IMR-90 (cell line): ENCODE data around the gene ROBO2. TPM values are rescaled to one million over a fixed set of nuclear protein-coding genes. Genes with fewer than 3 reads are reported as not detected.

Source experiments
- ATAC-seq: fragments of 200-7000 bp; cut with Tn5 transposase; 2 replicates; pipeline ENCODE4 v1.9.1; 2020; ENCODE audit warnings: low read depth, mild to moderate bottlenecking, moderate library complexity
- BruUV-seq: library from RNA; stranded (reverse); fragments of 400-500 nt; replicated peaks from 2 replicates; lab custom pipeline; 2021; lab: Mats Ljungman, UMichigan
- CTCF ChIA-PET: fragments of 300-600 bp; formaldehyde crosslinking; extraction: SDS; loops from one replicate; lab custom pipeline; 2021; ENCODE audit warnings: antibody characterized with exemption; lab: Yijun Ruan, JAX
- POLR2A ChIA-PET: fragments of 300-600 bp; sonication (Branson Sonifier 250); formaldehyde crosslinking; loops from one replicate; lab custom pipeline; 2022; ENCODE audit warnings: antibody characterized with exemption; ENCODE audit not compliant: unreplicated experiment; lab: Charles Lee
- DNase-seq: peaks from one replicate; pipeline ENCODE4 v3.0.0; 2013
- H2AFZ ChIP-seq: replicated peaks from 2 replicates; pipeline ENCODE3; 2013; ENCODE audit warnings: low read length, mild to moderate bottlenecking; ENCODE audit not compliant: poor library complexity
- H2AK5ac ChIP-seq: 2 replicates; pipeline ENCODE4 v1.6.1; 2013; ENCODE audit warnings: low read depth, low read length, inconsistent platforms
- H2AK9ac ChIP-seq: replicated peaks from 2 replicates; pipeline ENCODE3; 2013; ENCODE audit warnings: mild to moderate bottlenecking, low read depth, low read length, moderate library complexity; ENCODE audit not compliant: poor library complexity
- H2BK120ac ChIP-seq: 2 replicates; pipeline ENCODE4 v1.6.1; 2013; ENCODE audit warnings: low read depth, low read length, inconsistent platforms
- H2BK15ac ChIP-seq: 3 replicates; pipeline ENCODE4 v1.6.1; 2013; ENCODE audit warnings: low read depth, low read length, inconsistent platforms
- H2BK20ac ChIP-seq: 2 replicates; pipeline ENCODE4 v1.6.1; 2013; ENCODE audit warnings: low read depth, mild to moderate bottlenecking, inconsistent platforms, low read length, moderate library complexity
- H2BK5ac ChIP-seq: 2 replicates; pipeline ENCODE4 v1.6.1; 2013; ENCODE audit warnings: mild to moderate bottlenecking, low read depth, low read length, inconsistent platforms; ENCODE audit not compliant: poor library complexity, severe bottlenecking
- H3K14ac ChIP-seq: replicated peaks from 2 replicates; pipeline ENCODE4 v1.6.1; 2013; ENCODE audit warnings: low read depth, low read length, inconsistent platforms
- H3K18ac ChIP-seq: 2 replicates; pipeline ENCODE4 v1.6.1; 2013; ENCODE audit warnings: low read depth, low read length, control low read depth
- H3K23ac ChIP-seq: 2 replicates; pipeline ENCODE4 v1.6.1; 2013; ENCODE audit warnings: low read depth, low read length, inconsistent platforms
- H3K27ac ChIP-seq: 2 replicates; pipeline ENCODE4 v1.5.1; 2013; ENCODE audit warnings: mild to moderate bottlenecking, control low read depth, low read length; ENCODE audit not compliant: insufficient read depth
- H3K27me3 ChIP-seq: 2 replicates; pipeline ENCODE4 v1.6.1; 2013; ENCODE audit warnings: low read length; ENCODE audit not compliant: control insufficient read depth, insufficient read depth
- H3K36me3 ChIP-seq: 2 replicates; pipeline ENCODE4 v1.6.1; 2013; ENCODE audit warnings: low read length, mixed read lengths; ENCODE audit not compliant: control insufficient read depth, insufficient read depth
- H3K4ac ChIP-seq: 2 replicates; pipeline ENCODE4 v1.6.1; 2013; ENCODE audit warnings: low read depth, low read length, inconsistent platforms
- H3K4me1 ChIP-seq: 2 replicates; pipeline ENCODE4 v1.6.1; 2013; ENCODE audit warnings: low read length, mixed read lengths; ENCODE audit not compliant: control insufficient read depth, insufficient read depth
- H3K4me2 ChIP-seq: 2 replicates; pipeline ENCODE4 v1.6.1; 2013; ENCODE audit warnings: low read depth, mild to moderate bottlenecking, control low read depth, low read length, moderate library complexity
- H3K4me3 ChIP-seq: 2 replicates; pipeline ENCODE4 v1.5.1; 2013; ENCODE audit warnings: low read depth, mild to moderate bottlenecking, control low read depth, low read length, moderate library complexity; ENCODE audit not compliant: insufficient read depth
- H3K56ac ChIP-seq: 2 replicates; pipeline ENCODE4 v1.6.1; 2013; ENCODE audit warnings: low read length, inconsistent platforms; ENCODE audit not compliant: insufficient read depth; ENCODE audit errors: extremely low read depth
- H3K79me1 ChIP-seq, 2 experiments: 2 replicates each; pipeline ENCODE4 v1.6.1; 2013; ENCODE audit warnings: low read length in 2 of 2, inconsistent platforms in 1 of 2, low read depth in 1 of 2
- H3K9ac ChIP-seq: 2 replicates; pipeline ENCODE4 v1.6.1; 2013; ENCODE audit warnings: low read depth, low read length, control low read depth
- H3K9me1 ChIP-seq: 2 replicates; pipeline ENCODE4 v1.6.1; 2013; ENCODE audit warnings: low read length, inconsistent platforms; ENCODE audit not compliant: insufficient read depth
- H3K9me3 ChIP-seq: 2 replicates; pipeline ENCODE4 v1.6.1; 2013; ENCODE audit warnings: low read length; ENCODE audit not compliant: control insufficient read depth, insufficient read depth
- H4K20me1 ChIP-seq: 2 replicates; pipeline ENCODE4 v1.6.1; 2013; ENCODE audit warnings: low read length, inconsistent platforms; ENCODE audit not compliant: insufficient read depth
- H4K5ac ChIP-seq: 2 replicates; pipeline ENCODE4 v1.6.1; 2013; ENCODE audit warnings: mild to moderate bottlenecking, low read depth, low read length, control low read depth
- H4K8ac ChIP-seq, 2 experiments: 2 replicates each; pipeline ENCODE4 v1.6.1; 2013; ENCODE audit warnings: low read depth in 2 of 2, low read length in 2 of 2, control low read depth in 1 of 2, inconsistent platforms in 1 of 2
- H4K91ac ChIP-seq: 2 replicates; pipeline ENCODE4 v1.6.1; 2013; ENCODE audit warnings: low read depth, low read length, inconsistent platforms; ENCODE audit not compliant: insufficient read depth
- CTCF ChIP-seq: conservative IDR thresholded peaks from 2 replicates; pipeline ENCODE4 v1.5.1; 2012; ENCODE audit warnings: mild to moderate bottlenecking, low read depth, low read length, improper control_type of control experiment
- FOS ChIP-seq: fragments of 150-350 bp; IDR thresholded peaks from 2 replicates; pipeline ENCODE4 v1.6.1; 2016; ENCODE audit warnings: low read depth, low read length
- MAZ ChIP-seq: IDR thresholded peaks from 2 replicates; pipeline ENCODE4 v1.6.1; 2012; ENCODE audit warnings: low read depth, mild to moderate bottlenecking, low read length, improper control_type of control experiment, moderate library complexity, borderline replicate concordance
- MXI1 ChIP-seq: IDR thresholded peaks from 2 replicates; pipeline ENCODE4 v1.6.1; 2012; ENCODE audit warnings: low read depth, mild to moderate bottlenecking, low read length, moderate library complexity, borderline replicate concordance
- POLR2A ChIP-seq: IDR thresholded peaks from 2 replicates; pipeline ENCODE4 v1.6.1; 2012; ENCODE audit warnings: mild to moderate bottlenecking, low read depth, low read length
- RCOR1 ChIP-seq: IDR thresholded peaks from 2 replicates; pipeline ENCODE4 v1.6.1; 2012; ENCODE audit warnings: mild to moderate bottlenecking, low read length, improper control_type of control experiment; ENCODE audit not compliant: insufficient replicate concordance
- RFX5 ChIP-seq: IDR thresholded peaks from 2 replicates; pipeline ENCODE4 v1.8.0; 2012; ENCODE audit warnings: low read depth, mild to moderate bottlenecking, low read length, moderate library complexity
- WGBS, 2 experiments: methylation state at CpG; one replicate each; pipeline versions ENCODE4 v1.1.5 to v1.1.7; 2013; ENCODE audit warnings: missing lambda C conversion rate in 2 of 2; ENCODE audit not compliant: insufficient read length in 1 of 2; ENCODE audit errors: extremely low coverage in 2 of 2; 5-methylcytosine and 5-hydroxymethylcytosine counted together
- dilution Hi-C: fragments of 300-500 bp; cut with HindIII; formaldehyde crosslinking; loops from one replicate; pipeline ENCODE4 v1.14.3; 2018; ENCODE audit warnings: low sequenced_read_pairs; ENCODE audit not compliant: unreplicated experiment
- in situ Hi-C: fragments of 300-500 bp; cut with MboI; formaldehyde crosslinking; loops from 3 replicates; pipeline ENCODE4 v1.14.3; 2019; ENCODE audit warnings: low sequenced_read_pairs, inconsistent platforms, mixed read lengths
- intact Hi-C: fragments of 100-400 bp; cut with micrococcal nuclease; formaldehyde crosslinking; loops from 2 replicates; pipeline ENCODE4 v1.10.0; 2022
- polyA plus RNA-seq, 3 experiments: library from polyadenylated mRNA; depleted of rRNA; stranded (reverse); fragments of >200 nt; gene quantifications; 2 replicates each; pipeline ENCODE4 v1.2.3, GENCODE V29; 2012; ENCODE audit warnings: low replicate concordance in 1 of 3
- total RNA-seq: library from RNA; depleted of rRNA; stranded (reverse); fragments of >200 nt; gene quantifications from 2 replicates; pipeline ENCODE4 v1.2.3, GENCODE V29; 2012

ROBO2 gene
- total and polyA plus RNA-seq, 2 of the 4 experiments (the other 2 are of a cell fraction): 9.3 to 14.5 TPM

GRCh38 chr3:77412021-77412438, 372.1 kb downstream of the ROBO2 start:
- H3K9ac ChIP-seq: no peak overlapping the region
- in situ Hi-C loops (no loop called here), intact Hi-C loops (no loop called here), dilution Hi-C loops (no loop called here)
- H3K27me3 ChIP-seq: no peaks in the 10 kb centered on the region
- H3K79me1 ChIP-seq: no peaks in the 10 kb centered on the region
- H3K4me3 ChIP-seq: no peak overlapping the region
- H2AK5ac ChIP-seq: no peak overlapping the region
- no peak overlapping the region for H3K56ac ChIP-seq
- no peak overlapping the region for H2AK9ac ChIP-seq
- no peak overlapping the region for H3K14ac ChIP-seq
- WGBS, 2 experiments: no CpG with 5 or more reads among the region's 4 CpGs
- H3K4ac ChIP-seq: no peak overlapping the region
- no peaks in the 10 kb centered on the region for H3K9me1 ChIP-seq
- H3K4me2 ChIP-seq: no peak overlapping the region
- no peak overlapping the region for H3K18ac ChIP-seq
- no peak overlapping the region for H2BK15ac ChIP-seq
- no peak overlapping the region for H2BK120ac ChIP-seq
- no peak for TF ChIP-seq FOS
- no peak for TF ChIP-seq MAZ
- no peak for TF ChIP-seq RCOR1
- TF ChIP-seq CTCF: no peak
- no peak for TF ChIP-seq POLR2A
- TF ChIP-seq RFX5: no peak
- no peak for TF ChIP-seq MXI1
- no peak overlapping the region for H3K23ac ChIP-seq
- BruUV-seq: no TSS peak
- ChIA-PET POLR2A (no interaction called here), CTCF (no interaction called here)
- no peak overlapping the region for H4K5ac ChIP-seq
- H4K91ac ChIP-seq: no peak overlapping the region
- H2AFZ ChIP-seq: no peak overlapping the region
- no peaks in the 10 kb centered on the region for H3K36me3 ChIP-seq
- no peak overlapping the region for H4K8ac ChIP-seq
- DNase-seq (no peak), ATAC-seq (no peak)
- no peak overlapping the region for H3K27ac ChIP-seq
- H4K20me1 ChIP-seq: no peaks in the 10 kb centered on the region
- H3K4me1 ChIP-seq: no peaks in the 10 kb centered on the region
- H2BK5ac ChIP-seq: no peak overlapping the region
- no peak overlapping the region for H2BK20ac ChIP-seq
- no peaks in the 10 kb centered on the region for H3K9me3 ChIP-seq
